ENCODE data around the gene ZNRF3. TPM values are rescaled to one million over a fixed set of nuclear protein-coding genes. Genes with fewer than 3 reads are reported as not detected.

ZNRF3 gene
- total RNA-seq, 2 donors from 2014 or later, result 5.9 to 12.2 TPM

- H3K9ac ChIP-seq (ENCODE audit: low read depth in 2 of 2, low read length in 2 of 2), result no peak overlapping the region
- no peaks in the 10 kb centered on the region for H3K4me1 ChIP-seq
- DNase-seq, result no peak
- H3K4me3 ChIP-seq, result no peak overlapping the region
- H3K9me3 ChIP-seq, result no peaks in the 10 kb centered on the region
- no peak overlapping the region for H3K27ac ChIP-seq
- H3K36me3 ChIP-seq, result no peaks in the 10 kb centered on the region
- TF ChIP-seq CTCF (IDR thresholded peaks at IDR 0.05), result no peak
- H3K27me3 ChIP-seq, result no peaks in the 10 kb centered on the region
- intact Hi-C loops (cut with DNase I), result no loop called here
These were observed 94.8 kb downstream of the ZNRF3 start for GRCh38 chr22:28978158-28978557.

DNA sequence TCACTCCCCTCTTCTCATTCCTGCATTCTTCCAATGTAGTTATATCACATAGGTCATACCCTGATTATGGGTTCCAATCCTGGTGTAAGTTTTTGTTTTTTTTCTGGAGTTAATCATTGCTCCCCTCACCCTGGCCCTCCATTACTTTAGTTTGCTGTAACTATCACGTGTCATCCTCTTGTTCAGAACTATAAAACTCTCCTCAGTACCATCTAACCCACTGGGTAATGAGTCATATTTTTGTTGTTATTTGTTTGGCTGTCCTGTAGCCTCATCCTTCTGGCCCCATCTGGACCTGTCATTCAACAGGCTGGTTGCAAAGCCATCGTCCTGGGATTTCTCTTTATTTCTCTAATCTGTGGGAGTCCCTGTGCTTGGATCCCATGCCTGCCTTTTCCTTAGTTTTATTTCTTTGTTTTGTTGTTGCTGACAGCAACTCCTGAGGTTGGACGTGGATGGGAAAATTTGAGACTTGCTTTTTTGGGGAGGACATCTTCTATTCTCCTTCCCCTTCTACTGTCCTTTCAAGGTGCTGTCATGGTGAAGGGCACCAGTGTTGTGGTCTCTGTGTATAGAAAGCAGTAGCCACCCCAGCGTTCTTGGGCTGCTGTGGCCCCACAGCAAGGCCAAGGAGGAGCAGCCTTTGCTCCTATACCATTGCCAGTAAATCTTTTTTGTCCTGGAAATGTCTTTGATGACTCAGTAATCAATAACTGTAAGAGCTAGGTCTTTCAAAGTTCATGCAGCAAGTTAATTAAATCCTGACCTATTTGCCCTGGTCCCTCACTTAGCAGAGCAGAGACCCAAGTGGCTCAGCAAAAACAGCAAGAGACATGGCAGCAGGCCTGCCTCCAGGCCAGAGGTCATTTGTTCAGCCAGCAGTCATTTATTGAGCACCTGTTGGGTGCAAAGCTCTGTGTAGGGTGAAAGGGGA lies 95.8 kb downstream of the ZNRF3 start:
- Histone ChIP-seq H3K27me3 (no peaks in the 10 kb centered on the region), H3K4me1 (no peaks in the 10 kb centered on the region), H3K9ac (ENCODE audit: low read depth in 2 of 2, low read length in 2 of 2) (no peak overlapping the region), H3K36me3 (no peaks in the 10 kb centered on the region), H3K9me3 (no peaks in the 10 kb centered on the region), H3K27ac (no peak overlapping the region), H3K4me3 (no peak overlapping the region)
- DNase-seq, result no peak
- intact Hi-C loops (cut with DNase I), result no loop called here
- TF ChIP-seq CTCF (IDR thresholded peaks at IDR 0.05), result no peak

DNA sequence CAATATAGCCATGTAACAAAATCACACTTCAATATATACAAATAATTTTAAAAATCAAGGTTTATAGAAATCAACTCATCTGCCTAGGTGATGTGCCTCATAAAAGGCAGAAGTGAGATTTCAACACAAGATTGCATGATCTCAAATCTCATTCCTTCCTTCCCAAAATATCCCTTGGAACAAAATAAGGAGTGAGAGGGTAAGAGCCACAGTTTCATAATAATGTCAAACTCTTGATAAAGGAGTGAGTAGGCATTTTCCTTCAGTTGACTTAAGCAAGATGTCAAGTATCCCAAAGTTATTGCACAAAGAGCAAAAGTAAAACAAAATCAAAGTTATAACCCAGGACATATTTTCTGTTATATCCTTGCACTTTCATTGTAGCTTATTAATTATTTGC lies 97.0 kb downstream of the ZNRF3 start:
- no peak for TF ChIP-seq CTCF (IDR thresholded peaks at IDR 0.05)
- Histone ChIP-seq H3K9me3 (no peaks in the 10 kb centered on the region), H3K4me1 (no peaks in the 10 kb centered on the region), H3K9ac (ENCODE audit: low read depth in 2 of 2, low read length in 2 of 2) (no peak overlapping the region), H3K4me3 (no peak overlapping the region), H3K36me3 (no peaks in the 10 kb centered on the region), H3K27me3 (no peaks in the 10 kb centered on the region), H3K27ac (no peak overlapping the region)
- DNase-seq, result no peak
- intact Hi-C loops (cut with DNase I), result no loop called here

GRCh38 chr22:28981818-28982499 lies 98.6 kb downstream of the ZNRF3 start:
- intact Hi-C loops (cut with DNase I), result no loop called here
- Histone ChIP-seq H3K27ac (no peak overlapping the region), H3K27me3 (no peaks in the 10 kb centered on the region), H3K4me1 (no peaks in the 10 kb centered on the region), H3K4me3 (no peak overlapping the region), H3K36me3 (no peaks in the 10 kb centered on the region), H3K9me3 (no peaks in the 10 kb centered on the region), H3K9ac (ENCODE audit: low read depth in 2 of 2, low read length in 2 of 2) (no peak overlapping the region)
- no peak for TF ChIP-seq CTCF (IDR thresholded peaks at IDR 0.05)
- DNase-seq, result no peak

- Histone ChIP-seq H3K27me3 (no peaks in the 10 kb centered on the region), H3K27ac (no peak overlapping the region), H3K9ac (ENCODE audit: low read depth in 2 of 2, low read length in 2 of 2) (no peak overlapping the region), H3K4me3 (no peak overlapping the region), H3K36me3 (no peaks in the 10 kb centered on the region), H3K9me3 (no peaks in the 10 kb centered on the region), H3K4me1 (no peaks in the 10 kb centered on the region)
- no peak for TF ChIP-seq CTCF (IDR thresholded peaks at IDR 0.05)
- DNase-seq, result no peak
- intact Hi-C loops (cut with DNase I), result no loop called here
These were observed 99.8 kb downstream of the ZNRF3 start for GRCh38 chr22:28983190-28983589.
